GM19468 (cell line): ENCODE data around the gene KIF2C.
"Not testable (repeated sequence)": the region's sequence is repeated elsewhere in the genome, so short reads cannot be mapped to it uniquely, and the experiment has no call there.

Source experiments
- ATAC-seq: cut with Tn5 transposase; IDR thresholded peaks from one replicate; pipeline ENCODE4 v1.9.1; 2021; ENCODE audit warnings: mild to moderate bottlenecking, moderate library complexity, moderate number of reproducible peaks; ENCODE audit not compliant: unreplicated experiment; ENCODE audit errors: extremely low read depth

The KIF2C gene

DNA sequence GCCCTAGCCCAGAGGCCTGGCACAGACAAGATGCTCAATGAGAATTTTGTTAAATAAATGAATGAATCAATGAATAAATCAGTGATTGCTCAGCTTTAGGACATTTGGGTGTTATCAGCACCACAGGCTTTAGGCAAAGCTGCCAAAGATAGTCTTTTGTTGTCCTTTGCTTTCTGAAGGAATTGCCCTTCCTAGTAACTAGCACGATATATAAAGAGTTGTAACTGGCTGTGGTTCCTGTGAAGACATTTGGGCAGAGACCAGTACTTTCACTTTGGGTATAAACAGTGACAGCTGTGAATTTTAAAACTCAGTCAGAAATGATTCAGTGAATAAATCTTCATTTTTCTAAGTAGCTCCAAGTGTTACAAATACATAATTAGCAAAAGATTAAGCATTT is 22.0 kb upstream of the KIF2C start:
- no peak for ATAC-seq

GRCh38 chr1:44718091-44718490 is 21.5 kb upstream of the KIF2C start:
- ATAC-seq, result no peak

- no peak for ATAC-seq
Observed at GRCh38 chr1:44719318-44719717, 20.3 kb upstream of the KIF2C start.

- no peak for ATAC-seq
Observed at GRCh38 chr1:44720281-44720680, 19.4 kb upstream of the KIF2C start.

DNA sequence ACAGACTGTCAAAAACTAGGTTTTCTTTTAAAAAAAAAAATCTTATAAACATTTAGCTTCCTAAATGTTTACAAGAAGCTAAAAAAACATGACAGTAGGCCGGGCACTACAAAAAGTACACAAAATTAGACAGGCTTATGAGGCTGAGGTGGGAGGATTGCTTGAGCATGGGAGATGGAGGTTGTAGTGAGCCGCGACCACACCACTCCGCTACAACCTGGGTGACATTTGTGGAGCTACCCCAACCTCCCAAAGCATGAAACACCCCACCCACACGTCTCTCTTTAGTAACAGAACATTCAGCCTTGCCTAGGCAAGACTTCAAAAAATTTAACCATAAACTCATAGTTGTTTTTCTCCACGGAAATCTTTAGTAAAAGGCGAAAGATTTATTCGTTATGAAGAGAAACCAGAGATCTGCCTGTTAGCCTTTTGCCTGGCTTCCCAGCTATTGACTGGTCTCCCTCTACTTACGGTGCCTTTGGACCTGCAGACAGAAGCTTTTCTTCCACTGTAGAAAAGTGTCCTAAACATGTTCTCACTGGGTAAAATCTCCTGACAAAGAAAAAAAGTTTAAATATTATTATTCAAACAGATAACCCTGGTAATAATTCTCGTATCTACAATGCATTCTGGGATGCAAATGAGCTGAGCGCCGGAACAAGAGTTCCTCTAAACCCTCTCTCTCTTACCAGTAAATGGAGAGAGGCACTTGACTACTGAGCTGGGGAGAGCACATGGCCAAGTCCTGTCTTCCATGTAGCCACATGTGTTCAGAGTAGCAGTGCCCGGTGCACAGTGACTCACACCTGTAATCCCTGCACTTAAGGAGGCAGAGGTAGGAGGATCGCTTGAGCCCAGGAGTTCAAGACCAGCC is 17.9 kb upstream of the KIF2C start:
- ATAC-seq, result peak; percentile 48

DNA sequence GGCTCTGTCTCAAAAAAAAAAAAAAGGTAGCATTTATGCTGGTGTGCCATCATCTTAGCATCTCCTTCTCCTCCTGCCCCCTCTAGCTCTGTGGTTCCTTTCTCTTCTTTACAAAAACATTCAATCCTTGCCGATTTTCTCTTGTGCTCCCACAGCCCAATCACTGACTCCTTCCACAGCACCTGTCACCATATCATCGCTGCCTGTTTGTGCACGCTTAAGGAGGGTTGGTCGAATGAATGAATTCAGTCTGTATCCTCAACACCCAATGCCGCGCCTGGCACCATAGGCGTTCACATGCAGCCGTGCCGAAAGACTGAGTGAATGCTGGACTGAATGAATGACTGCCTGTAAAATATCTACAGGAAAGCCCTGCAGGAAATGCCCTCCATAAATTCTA is 16.6 kb upstream of the KIF2C start:
- ATAC-seq, result no peak

DNA sequence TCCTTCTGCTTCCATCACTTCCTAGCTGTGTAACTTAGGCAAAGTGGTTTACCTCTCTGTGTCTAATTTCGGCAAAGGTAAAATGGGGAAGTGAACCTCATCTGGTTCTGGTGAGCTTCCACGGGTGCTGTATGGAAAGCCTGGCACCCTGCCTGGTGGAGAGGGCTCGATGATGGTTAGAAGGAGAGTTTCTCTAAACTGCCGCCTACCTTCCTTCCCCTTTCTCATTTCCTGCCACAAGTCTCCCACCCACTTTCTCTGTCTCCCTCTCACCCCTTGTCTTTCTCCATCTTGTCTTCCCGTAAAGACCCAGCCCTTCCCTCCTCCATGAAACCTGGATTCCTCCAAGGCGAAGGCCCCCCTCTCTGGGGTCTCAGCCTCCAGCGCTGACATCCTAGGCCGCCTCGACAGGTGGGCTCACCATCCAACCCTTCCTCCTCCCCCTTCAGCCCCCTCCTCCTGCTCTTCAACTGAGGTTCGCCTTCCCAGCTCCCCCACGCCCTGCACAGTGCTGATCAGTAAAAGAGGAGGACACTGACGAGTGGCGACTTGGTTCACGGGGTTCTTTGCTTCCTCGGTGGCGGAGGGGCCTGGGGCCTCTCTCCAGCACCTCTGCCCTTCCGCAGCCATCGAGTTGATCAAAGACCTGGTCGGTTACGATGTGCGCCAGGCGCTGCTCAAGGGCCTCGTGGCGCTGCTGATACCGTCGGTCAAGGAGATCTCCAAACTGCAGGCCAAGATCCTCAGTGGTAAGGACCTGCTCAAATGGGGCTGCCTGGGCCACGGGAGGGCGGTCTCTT is 15.9 kb upstream of the KIF2C start:
- no peak for ATAC-seq

DNA sequence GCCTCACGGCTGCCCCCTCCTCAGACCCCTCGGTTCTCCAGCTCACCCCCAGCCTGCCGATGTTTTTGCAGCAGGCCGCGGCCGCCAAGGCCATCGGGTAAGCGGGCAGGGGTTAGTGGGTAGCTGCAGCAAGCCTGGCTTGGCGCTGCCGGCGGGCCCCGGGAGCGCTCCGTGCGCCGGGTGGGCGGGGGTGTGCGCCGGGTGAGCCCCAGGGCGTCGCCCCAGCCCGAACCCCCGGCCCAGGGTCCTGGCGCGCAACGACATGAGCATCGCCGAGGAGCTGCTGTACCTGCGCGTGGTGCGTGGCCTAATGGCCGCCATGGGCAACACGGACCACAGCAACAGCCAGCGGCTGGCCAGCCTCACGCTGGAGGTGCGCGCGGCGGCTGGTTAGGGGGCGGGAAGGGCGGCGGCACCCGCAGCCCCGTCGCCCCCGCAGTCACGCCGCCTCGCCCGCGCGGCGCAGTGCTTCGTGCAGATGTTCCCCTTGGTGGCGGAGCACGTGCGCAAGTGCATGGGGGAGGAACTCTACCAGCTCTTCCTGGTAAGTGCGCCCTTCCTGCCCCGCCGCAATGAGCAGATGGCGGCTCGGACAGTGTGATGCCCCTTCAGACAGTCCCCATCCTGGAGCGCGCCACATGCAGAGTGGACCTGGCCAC is 15.2 kb upstream of the KIF2C start:
- no peak for ATAC-seq

DNA sequence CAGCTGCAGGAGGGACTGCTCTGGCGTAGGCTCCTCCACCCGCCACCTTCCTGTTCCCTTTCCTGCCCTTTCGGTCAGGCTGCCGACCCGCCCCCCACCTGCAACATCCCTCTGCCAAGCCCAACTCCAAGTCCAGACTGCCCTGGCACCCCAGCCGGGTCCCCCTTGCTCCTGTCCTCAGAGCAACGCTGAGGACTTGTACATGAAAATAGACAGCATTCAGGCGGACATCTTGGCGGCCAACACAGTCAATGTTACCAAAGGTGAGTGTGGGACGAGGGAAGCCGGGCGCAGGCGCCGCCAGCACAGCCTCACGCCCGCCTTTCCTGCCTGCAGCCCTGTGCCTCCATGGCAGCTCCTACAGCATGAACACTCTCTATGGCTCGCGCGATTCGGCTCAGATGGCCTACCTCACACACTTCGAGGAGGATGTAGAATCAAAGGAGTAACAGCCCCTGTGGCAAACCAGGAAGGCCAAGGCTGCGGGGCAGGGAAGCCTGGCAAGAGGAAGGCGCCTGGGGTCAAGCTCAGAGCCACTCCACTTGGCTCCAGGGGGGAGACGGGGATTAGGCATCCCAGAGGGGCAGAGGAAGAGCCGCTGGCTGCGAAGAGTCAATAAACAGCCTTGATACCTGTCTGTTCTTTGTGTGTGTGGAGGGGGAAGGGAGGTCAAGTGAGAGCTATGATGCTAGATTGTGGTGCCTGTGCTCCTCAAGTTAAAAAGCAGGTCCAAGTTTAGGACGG is 14.5 kb upstream of the KIF2C start:
- no peak for ATAC-seq

GRCh38 chr1:44730741-44731512 is 8.7 kb upstream of the KIF2C start, which contains the start of gene RNU5D-1:
RNU5D-1 (minus strand) TSS chr1:44731170.
- ATAC-seq, result peak; percentile 57

GRCh38 chr1:44733365-44733764 is 6.3 kb upstream of the KIF2C start:
- ATAC-seq, result no peak

GRCh38 chr1:44733784-44734183 is 5.9 kb upstream of the KIF2C start:
- ATAC-seq, result no peak

DNA sequence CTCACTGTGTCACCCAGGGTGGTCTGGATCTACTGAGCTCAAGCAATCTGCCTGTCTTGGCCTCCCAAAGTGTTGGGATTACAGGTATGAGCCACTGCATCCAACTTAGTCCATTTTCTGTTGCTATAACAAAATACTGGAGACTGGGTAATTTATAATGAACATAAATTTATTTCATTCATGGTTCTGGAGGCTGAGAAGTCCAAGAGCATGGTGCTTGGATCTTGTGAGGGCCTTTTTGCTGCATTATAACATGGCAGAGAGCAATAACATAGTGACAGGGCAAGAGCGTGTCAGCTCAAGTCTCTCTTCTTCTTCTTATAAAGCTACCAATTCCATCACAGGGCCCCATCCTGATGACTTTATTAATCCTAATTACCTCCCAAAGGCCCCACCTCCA is 3.6 kb upstream of the KIF2C start:
- no peak for ATAC-seq

DNA sequence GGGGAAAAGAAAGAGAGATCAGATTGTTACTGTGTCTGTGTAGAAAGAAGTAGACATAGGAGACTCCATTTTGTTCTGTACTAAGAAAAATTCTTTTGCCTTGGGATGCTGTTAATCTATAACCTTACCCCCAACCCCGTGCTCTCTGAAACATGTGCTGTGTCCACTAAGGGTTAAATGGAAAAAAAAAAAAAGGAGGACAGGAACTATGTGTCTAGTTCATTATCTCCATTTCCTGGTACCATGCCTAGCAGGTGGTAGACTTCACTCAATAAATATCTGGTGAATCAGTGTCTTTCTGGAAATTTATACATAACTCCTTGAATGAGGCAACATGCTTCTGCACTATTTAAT is 707 bp upstream of the KIF2C start:
- not testable (repeated sequence) for ATAC-seq

GRCh38 chr1:44740179-44740617 is 561 bp downstream of the KIF2C start:
- no peak for ATAC-seq

DNA sequence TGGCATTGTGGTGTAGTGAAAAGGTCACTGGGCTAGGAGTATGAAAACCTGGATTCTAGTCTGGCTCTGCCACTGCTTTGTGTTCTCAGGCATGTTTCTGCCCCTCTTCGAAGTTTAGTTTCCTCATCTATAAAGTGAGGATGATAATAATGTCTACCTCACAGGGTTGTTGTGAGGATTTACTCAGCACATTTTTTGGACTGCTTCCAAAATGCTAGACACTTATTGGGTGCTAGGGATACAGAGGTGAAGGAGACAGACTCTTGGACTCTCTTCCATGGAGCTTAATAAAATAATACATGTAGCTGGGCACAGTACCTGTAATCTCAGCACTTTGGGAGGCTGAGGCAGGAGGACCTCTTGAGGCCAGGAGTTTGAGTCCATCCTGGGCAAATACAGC is 3.6 kb downstream of the KIF2C start:
- ATAC-seq, result no peak

- ATAC-seq, result no peak
Observed at GRCh38 chr1:44747878-44748277, 8.2 kb downstream of the KIF2C start.

GRCh38 chr1:44757420-44757819 is 17.8 kb downstream of the KIF2C start:
- no peak for ATAC-seq

- no peak for ATAC-seq
Observed at GRCh38 chr1:44759077-44759476, 19.4 kb downstream of the KIF2C start.
